Cortex of kidney (tissue), 1 donor: ENCODE data around the gene HAND1.

Source experiments
- DNase-seq: peaks from one replicate; lab custom pipeline; 2025; lab: John Stamatoyannopoulos, UW

Gene HAND1

DNA sequence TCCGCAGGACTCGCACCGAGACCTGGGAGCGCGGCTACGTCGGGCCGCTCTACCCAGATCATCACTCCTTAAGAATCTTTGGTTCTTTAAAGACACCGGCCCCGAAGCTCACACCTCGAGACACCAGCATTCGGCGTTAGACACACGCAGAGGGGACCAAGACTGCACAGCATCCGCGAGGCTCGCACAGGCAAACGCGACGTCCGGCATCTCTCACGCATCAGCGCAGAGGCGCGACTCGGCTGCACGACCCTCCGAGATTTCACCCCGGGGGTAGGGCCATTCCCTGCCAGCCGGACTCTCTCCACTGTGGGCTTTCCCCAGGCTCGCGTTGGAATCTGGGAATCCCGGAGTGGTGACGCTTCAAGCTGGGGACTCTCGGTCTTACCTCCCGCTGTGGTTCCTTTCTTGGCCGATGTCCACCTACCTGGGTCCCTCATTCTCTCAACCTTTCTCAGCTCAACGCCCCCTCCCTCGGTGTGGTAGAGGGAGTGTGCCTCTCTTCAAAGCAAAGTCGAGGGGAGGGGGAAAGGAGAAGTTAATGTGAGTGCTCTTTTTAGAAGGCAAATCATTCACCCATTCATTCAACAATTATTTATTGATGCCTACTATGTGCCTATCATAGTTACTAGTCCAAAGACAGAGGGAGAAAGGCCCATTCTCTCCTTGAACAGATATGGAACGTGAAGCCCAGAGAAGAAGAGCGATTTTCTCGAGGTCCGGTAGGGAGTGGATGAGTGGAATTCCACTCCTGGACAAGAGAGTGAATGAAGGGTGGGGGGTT, 1.3 kb upstream of the HAND1 start:
- no peak for DNase-seq

DNA sequence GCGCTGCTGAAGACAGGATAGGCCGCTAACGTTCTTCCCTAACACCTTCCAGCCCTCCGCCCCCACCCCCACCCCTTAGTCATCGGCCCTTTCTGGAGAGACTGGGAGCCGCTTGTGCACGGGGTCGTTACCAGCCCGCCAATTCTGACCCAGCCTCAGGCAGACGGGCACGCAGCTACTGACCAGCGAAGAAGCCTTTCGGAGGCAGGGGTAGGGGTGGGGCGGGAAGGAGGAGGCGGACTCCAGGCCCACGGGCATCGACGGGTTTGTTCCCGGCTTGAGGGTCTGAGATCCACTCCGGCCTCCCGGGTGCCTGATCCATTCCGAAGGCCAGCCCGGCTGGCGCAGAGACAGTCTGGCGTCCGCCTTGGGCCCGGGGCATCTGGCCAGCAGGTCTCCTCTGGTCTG, 729 bp upstream of the HAND1 start:
- DNase-seq, result no peak

- DNase-seq, result no peak
Measured at GRCh38 chr5:154477382-154478223, 424 bp downstream of the HAND1 start.

DNA sequence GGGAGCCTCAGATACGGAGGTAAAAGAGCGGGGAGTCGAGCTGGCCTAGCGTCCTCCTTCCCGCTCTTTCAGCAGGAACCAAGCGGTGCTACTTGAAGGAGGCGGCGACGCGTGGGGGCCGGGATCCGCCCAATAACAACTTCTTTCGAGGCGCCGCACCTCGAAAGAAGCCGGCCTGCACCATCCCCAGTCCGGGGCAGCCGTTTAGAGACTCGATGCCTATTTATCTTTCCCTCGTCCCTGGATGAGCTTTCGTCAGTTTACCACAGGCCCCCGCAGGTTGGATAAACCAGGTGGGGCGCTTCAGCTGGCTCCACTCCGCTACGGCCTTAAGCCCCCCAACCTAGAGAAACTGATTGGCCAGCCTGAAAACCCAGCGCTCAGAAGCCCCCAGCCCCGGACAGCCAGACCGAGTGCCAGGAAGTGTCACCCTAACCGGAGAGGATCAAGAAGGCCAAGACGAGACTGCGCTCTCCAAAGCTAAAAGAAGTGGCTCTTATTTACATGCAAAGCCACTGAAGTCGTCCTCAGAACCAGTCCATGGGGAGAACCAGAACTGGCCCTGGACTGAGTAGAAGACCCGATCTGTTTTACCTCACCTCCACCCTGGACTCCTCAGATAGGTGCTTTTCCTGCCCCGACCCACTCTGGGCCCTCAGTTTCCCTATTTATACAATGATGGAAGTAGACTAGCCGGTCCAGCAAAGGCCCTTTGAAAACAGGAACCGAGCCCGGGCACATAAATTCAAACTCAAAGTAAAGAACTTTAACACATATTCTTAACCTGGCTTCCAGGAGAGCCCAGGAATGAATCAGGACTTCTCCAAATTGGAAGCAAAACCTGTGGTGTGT, 1.4 kb downstream of the HAND1 start:
- DNase-seq, result no peak

DNA sequence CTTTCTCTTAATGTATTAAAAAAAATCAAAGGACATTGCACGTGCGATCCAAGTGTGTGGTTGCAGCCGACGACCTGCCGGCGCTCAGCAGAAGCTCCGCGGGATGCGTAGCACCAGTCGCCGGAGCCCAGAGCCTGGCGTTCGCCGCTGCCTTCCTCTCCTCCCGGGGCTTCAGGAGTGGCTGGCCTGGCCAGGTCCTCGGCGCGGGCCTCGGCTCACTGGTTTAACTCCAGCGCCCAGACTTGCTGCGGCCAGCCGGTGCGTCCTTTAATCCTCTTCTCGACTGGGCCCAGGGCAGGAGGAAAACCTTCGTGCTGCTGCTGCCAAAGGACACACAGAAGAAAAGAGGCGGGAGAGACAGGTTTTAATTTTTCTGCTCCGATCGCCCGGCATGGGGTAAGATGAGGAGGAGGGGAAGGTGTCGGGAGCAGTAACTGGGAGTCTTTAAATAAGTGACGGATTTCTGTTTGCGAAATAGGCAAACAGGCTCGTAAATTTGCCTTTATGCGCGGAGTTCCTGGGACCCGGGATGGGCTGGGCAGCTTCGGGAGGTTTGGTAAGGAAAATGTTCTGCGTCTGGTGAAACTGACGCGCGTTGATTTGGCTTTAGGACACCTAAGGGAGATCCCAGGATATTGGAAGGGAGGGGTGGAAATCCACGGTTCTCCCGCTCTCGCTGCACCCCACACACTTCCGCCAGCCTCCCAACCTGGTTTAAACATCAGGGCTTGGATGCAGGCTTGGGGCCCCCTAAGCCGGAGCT, 2.3 kb downstream of the HAND1 start:
- DNase-seq, result no peak

GRCh38 chr5:154474396-154475334, 3.4 kb downstream of the HAND1 start:
- DNase-seq, result no peak

GRCh38 chr5:154473581-154474283, 4.3 kb downstream of the HAND1 start:
- no peak for DNase-seq

DNA sequence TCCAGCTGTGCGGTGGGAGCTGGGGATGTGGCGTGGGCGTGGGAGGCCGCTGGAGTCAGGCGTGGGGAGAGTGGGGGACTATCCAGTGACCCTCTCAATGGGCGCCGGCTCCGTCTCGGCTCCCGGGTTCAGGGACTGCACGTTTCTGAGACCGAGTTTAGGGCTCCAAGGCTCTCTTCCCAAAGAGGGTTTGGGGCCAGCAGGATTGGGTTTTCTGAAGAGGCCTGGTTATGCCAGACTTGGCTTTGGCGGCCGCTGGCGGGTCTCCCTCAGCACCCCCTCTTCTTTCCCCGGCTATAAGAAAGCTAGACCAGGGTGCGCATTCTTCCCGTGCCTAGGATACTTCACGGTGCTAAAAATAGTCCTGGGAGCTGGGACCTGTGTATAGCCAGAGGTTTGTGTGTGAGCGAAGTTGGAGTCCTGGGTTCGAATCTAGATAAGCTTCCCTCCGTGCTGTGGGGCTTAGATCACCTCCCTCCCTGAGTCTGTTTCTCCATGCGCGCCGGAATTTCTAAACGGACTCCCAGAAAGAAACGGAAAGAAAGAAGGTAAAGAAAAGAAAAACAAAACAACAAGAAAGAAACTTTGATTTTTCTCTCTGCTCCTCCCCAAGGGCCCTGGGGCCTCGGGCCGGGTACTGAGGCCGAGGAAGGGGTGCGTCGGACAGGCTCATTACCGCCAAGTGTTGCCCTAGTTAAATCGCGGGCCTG, 5.0 kb downstream of the HAND1 start:
- DNase-seq, result no peak

- no peak for DNase-seq
Measured at GRCh38 chr5:154470947-154471870, 6.8 kb downstream of the HAND1 start.

DNA sequence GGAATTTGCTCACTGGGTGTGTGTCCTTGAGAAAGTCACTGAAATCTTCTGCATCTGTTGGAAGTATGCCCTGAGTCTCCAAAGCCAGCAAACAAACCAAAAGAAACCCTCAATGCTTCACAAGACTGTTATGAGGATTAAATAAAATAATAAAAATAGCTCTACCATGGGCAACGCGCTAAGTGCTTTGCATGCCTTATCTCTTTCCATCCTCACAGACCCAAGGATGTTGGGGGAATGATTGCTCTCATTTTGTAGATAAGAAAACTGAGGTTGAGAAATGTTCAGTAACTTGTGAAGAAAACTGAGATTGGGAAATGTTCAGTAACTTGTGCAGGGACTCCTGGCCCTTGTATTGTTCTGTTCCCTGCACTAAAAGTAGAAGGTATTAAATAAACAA, 7.9 kb downstream of the HAND1 start:
- DNase-seq, result no peak

DNA sequence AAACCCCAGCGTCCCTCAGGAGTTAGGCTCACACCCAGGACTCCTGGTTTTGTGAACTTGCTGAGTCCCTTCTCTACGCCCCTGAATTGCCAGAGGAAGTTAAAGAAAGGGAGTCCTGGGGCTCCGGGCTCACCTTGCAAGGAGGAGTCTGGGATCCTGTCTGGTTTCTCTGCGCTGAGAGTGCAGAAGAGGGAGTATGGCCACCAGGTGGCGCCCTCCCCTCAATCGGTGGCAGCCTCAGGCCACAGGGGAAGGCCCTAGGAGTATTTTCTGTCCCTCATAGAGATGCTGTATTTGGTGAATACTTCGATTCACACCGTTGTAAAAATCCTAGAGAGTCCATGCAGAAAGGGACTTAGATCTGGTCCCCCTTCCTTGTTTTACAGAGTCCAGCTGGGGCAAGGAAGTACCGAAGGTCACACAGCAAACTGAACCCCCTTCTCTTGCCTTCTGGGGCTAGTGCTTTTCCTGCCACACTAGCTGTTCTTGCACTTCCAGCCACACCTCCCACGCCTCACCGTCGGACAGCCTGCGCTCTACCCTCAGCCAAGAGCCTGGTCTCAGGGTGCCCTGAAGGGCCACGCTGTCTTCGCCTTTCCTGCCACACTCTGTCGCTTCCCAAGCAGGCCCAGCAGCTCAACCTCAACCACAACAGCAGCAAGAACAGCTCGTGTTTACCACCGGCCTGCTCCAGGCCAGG, 10.2 kb downstream of the HAND1 start:
- no peak for DNase-seq

- no peak for DNase-seq
Measured at GRCh38 chr5:154466671-154467070, 11.4 kb downstream of the HAND1 start.

DNA sequence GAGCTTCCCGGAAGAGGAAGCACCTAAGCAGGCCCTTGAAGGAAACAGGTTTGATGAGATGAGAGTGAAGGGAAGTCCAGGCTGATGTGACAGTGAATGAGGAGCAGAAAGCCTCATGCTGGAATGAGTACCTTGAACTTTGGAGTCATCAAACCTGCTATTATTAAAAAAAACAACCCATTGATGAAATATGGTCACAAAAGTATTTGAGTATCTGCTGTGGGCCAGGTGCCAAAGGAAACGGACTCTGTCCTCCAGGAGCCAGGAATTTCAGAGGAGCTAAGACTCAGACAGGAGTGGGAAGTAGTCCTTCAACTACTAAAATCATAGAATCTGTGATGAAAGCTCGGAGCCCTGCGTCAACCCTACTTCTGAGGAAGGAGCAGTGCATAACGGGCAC, 11.9 kb downstream of the HAND1 start:
- DNase-seq, result no peak

DNA sequence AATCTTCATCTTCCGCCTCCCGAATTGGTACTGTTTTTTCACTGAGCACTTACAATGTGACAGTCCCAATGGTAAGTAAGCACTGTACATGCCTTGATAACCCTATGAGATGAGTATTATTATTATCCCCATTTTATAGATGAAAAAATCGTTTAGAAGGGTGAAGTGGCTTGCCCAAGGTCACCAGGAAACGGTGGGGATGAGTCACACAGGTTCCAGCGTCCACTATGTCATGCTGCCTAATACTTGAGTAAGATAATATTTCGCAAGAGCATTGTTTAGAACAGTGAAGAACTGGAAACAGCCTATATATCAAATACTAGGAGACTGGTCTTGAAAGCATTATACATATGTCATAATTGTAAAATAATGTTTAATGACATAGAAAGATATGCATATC, 12.9 kb downstream of the HAND1 start:
- no peak for DNase-seq

DNA sequence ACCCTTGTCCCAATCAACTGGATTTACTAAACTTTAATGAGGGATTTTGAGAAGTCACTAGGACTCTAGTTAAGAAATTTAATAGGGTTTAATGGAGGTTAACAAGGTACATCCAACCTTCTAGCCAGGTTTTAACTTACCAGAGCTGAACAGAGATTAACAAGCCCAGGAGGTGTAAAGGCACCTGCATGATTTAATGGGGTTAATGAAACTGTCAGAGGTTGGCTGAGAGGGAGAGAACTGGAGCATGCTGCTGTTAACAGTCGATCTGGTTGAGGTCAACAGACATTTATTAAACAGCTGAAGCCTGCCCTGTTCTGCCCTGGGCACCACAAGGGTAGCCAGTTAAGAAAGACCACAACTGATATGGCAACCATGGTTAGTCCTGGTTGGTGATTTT, 13.6 kb downstream of the HAND1 start:
- no peak for DNase-seq

GRCh38 chr5:154461531-154461930, 16.5 kb downstream of the HAND1 start:
- no peak for DNase-seq

DNA sequence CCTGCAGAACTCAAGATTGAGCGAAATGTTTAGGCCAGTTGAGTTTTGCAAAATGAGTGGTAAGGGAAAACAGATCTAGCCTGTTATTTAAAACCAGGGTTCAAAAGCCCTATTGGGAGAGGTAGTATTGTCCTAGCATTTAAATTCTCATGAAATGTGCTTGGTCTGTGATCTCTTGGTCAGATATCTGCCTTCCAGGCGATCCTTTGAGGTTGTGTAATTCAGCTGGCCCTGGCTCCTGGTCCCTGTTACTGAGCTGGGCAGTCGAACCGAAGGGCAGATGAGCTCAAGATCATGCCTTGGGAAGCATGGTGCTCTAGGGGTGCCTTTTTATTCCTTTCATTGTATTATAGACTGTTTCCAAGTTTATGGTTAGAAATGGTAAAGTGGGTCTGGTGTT, 17.9 kb downstream of the HAND1 start:
- no peak for DNase-seq

DNA sequence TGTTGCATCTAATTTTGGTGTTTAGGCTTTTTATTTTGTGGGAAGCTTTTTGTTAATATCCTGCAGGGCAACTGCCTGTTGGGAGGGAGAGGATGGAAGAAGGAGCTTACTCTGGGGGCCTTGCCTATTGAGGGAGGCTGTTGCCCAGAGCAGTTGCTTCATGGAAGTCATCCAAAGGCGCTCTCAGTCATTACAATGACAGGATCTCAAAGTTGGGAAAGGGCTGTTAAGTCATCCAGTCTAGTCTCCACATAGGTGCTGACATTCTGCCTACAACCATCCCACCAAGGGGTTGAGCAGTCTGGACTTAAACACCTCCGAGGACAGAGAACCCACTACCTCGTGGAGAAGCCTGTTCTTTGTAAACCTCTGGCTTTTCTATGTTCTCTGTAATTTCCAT, 19.0 kb downstream of the HAND1 start:
- DNase-seq, result no peak
